ENCODE results near the gene BIRC2.
"Not testable (repeated sequence)": the region's sequence is repeated elsewhere in the genome, so short reads cannot be mapped to it uniquely, and the experiment has no call there.

Gene BIRC2

DNA sequence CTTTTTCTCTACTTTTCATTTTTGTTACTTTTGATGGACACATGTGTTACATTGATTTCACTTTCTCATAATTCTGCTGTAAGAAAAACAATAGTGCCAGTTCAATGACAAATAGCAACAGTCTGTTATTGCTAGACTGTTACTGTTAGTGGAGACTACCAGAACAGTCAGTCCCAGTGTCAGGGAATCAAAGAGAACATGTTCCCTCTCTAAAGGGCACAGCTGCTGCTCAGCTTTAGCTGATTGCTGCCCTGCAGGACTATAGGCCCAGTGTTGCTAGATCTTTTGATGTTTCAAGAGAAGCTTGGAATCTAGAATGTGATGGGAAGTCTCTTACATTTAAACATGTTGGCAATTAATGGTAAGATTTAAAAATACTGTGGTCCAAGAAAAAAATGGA lies 26.3 kb upstream of the BIRC2 start:
- no peak overlapping the region for H3K27ac ChIP-seq

DNA sequence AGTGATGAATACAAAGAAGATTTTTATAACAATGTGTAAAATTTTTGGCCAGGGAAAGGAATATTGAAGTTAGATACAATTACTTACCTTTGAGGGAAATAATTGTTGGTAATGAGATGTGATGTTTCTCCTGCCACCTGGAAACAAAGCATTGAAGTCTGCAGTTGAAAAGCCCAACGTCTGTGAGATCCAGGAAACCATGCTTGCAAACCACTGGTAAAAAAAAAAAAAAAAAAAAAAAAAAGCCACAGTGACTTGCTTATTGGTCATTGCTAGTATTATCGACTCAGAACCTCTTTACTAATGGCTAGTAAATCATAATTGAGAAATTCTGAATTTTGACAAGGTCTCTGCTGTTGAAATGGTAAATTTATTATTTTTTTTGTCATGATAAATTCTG lies 24.5 kb upstream of the BIRC2 start:
- no peak for DNase-seq (ENCODE audit: low read depth, low spot score)
- no peak overlapping the region for H3K27ac ChIP-seq

More for the DNA sequence above, 26.3 kb upstream of the BIRC2 start:
- no peak for DNase-seq (ENCODE audit: low read depth, low spot score)

DNA sequence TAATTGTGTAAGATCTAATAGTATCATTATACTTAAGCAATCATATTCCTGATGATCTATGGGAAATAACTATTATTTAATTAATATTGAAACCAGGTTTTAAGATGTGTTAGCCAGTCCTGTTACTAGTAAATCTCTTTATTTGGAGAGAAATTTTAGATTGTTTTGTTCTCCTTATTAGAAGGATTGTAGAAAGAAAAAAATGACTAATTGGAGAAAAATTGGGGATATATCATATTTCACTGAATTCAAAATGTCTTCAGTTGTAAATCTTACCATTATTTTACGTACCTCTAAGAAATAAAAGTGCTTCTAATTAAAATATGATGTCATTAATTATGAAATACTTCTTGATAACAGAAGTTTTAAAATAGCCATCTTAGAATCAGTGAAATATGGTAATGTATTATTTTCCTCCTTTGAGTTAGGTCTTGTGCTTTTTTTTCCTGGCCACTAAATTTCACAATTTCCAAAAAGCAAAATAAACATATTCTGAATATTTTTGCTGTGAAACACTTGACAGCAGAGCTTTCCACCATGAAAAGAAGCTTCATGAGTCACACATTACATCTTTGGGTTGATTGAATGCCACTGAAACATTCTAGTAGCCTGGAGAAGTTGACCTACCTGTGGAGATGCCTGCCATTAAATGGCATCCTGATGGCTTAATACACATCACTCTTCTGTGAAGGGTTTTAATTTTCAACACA lies 23.3 kb upstream of the BIRC2 start:
- peak overlapping the region; percentile 19 for H3K27ac ChIP-seq
- DNase-seq (ENCODE audit: low read depth, low spot score) = no peak

DNA sequence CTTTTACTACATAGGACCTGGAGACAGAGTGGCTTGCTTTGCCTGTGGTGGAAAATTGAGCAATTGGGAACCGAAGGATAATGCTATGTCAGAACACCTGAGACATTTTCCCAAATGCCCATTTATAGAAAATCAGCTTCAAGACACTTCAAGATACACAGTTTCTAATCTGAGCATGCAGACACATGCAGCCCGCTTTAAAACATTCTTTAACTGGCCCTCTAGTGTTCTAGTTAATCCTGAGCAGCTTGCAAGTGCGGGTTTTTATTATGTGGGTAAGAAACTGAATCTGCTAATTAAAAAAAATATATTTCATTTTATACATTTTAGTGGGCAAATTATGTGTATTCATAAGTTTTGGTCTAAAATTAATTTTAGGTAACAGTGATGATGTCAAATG lies 21.9 kb upstream of the BIRC2 start:
- DNase-seq (ENCODE audit: low read depth, low spot score) = no peak
- H3K27ac ChIP-seq = no peak overlapping the region

DNA sequence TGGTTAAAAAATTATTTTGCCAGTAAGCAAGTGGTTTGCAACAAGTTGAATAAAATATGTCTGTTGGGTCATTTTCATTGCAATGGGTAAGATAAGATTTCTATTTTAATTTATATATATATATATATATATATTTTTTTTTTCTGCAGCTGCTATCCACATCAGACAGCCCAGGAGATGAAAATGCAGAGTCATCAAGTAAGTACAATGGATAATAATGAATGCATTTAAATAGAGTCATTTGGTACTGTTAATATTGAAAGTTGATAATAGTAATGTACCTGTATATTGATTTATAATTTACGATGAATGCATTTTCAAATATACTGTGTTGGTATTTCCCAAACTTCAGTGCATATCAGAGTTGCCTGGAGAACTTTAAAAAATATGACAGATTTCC lies 18.3 kb upstream of the BIRC2 start:
- no peak overlapping the region for H3K27ac ChIP-seq
- DNase-seq (ENCODE audit: low read depth, low spot score) = no peak

DNA sequence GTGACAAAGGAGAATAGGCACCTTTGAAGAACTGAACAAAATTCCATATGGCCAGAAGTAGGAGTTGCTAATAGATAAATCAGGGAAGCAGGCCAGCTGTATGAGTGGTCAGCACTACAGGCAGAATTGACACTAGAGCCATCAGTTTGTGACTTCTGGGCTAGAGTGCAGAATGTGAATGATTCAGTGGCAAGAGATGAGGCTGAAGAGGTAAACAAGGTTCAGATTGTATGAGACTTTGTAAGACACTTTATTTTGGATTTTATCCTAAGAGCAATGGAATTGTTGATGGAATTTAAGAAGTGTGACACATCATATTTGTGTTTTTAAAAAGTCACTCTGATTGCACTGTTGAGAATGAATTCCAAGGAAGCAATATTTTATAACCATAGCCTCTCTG lies 16.8 kb upstream of the BIRC2 start:
- H3K27ac ChIP-seq = no peak overlapping the region

DNA sequence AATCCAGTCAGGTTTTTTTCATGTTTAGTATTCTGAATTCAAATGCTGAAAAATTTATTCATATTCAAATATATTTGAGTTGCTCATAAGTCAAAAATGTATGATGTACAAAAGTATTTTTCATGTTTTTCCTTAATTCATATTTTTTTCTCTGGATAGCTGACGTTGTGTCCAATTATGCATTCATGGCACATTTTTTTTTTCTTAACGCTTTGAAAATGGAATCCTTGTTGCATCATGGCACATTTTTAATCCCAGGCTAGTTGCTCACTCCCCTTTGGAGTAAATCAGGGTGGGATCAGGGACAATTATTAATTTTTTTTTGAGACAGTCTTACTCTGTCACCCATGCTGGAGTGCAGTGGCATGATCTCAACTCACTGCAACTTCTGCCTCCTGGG lies 15.7 kb upstream of the BIRC2 start:
- DNase-seq (ENCODE audit: low read depth, low spot score) = no peak
- no peak overlapping the region for H3K27ac ChIP-seq

More for the DNA sequence above, 16.8 kb upstream of the BIRC2 start:
- no peak for DNase-seq (ENCODE audit: low read depth, low spot score)

DNA sequence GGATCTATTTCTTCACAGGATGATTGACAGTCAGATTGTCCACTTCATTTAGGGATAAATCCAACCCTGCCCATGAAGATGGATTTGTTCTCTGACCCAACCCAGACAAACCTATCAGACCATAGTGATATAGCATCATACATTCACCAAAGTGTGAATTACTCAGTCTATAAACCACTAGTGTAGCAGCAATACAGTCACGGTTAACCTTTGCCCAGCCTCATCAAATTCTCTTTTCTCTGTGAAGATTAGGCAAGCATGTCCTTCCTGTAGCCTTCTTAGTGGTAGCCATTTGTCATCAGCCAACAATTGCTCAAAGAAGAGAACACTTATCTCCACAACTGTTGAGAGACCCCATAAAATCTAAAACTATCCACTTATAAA lies 14.4 kb upstream of the BIRC2 start:
- DNase-seq (ENCODE audit: low read depth, low spot score) = no peak
- no peak overlapping the region for H3K27ac ChIP-seq

DNA sequence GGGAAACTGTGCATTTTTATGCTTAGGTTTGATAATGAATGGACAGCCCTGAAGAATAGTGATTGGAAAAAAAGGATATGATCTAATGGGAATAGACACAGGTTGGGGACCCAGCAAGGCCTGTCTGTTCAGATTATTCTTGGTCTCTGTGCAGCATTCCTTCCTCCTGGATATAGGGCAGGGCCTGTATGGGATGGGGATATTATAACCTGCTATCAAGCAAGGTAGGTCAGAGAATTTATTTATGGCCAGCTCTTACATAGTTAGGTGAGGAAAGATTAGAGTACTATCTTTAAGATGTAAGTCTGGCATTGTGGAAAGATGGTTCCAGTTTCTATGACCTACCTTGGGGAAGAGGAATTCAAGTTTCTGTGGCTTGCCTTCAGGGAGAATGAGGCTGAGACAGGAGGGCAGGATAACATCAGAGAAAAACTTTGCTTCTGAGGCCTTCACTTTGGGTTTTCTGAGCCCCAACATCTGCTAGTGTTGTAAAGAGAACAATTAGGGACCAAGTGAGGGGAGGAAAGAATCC lies 8.5 kb upstream of the BIRC2 start:
- DNase-seq (ENCODE audit: low read depth, low spot score) = no peak
- no peak overlapping the region for H3K27ac ChIP-seq

DNA sequence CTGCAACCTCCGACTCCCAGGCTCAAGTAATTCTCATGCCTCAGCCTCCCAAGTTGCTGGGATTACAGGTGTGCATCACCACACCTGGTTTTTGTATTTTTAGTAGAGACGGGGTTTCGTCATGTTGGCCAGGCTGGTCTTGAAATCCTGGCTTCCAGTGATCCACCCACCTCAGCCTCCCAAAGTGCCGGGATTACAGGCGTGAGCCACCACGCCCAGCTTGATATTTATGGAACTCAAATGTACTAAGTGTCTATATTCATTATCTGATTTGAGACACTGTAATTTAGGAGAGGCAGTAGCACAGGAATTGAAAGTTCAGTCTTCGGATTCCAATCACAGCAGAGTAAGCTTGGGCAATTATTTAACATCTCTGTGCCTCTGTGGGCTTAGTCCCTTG lies 5.7 kb upstream of the BIRC2 start:
- DNase-seq (ENCODE audit: low read depth, low spot score); H3K27ac ChIP-seq: not testable (repeated sequence)

DNA sequence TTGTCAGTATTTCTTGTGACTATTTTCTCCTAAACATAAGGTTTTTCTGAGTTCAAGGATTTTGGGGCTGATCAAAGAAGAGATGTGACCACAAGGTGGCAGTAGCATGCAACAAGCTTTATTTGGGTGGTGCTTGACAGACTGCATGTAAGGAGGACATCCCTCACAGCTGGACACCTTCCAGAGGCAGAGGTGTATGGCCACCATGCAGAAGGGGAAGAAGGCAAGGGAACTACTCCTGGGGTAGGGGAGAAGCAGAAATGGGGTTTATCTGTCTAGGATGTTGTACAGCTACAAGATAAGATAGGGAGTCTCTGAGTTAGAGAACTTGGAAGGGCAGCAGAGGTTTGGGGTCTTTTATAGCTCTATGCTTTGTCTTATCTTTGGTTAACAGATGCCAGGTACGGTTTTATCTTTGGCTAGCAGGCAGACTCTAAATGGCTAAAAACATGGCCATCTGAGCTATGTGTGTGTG lies 5.1 kb upstream of the BIRC2 start:
- no peak overlapping the region for H3K27ac ChIP-seq
- peak; percentile 46 for DNase-seq (ENCODE audit: low read depth, low spot score)

DNA sequence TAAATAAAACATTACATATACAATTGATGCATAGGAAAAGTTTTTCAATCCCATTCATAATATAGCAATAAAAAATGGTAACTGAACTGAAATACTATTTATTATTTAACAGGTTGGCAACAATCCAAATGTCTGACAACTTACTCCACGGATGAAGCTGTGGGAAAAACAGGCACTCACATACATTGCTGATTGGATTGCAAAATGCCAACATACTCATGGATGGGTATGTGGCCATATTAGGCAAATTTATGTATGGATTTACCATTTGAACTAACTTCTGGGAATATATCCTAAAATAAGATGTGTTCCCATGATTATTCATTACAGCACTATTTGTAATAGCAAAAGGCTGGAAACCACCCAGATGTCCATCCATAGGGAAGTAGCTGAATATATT lies 3.2 kb upstream of the BIRC2 start:
- no peak overlapping the region for H3K27ac ChIP-seq
- no peak for DNase-seq (ENCODE audit: low read depth, low spot score)

DNA sequence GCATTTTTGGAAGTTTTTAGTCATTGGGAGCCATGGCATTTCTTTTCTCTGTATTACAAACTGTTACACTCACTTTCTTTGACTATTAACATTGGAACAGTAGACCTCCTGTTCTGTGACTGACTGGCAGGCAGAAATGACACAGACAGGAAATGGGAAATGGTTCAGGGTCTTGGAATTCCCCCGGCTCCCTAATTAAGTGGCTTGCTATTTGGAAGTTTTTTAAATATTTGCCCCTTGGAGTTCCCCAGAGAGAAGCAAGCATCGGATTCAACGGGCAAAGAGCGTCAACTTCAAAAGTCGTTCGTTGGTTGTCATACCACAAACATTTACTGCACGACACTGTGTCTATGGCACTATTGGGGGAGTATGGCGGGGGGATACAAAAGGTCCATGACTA lies 1.1 kb upstream of the BIRC2 start:
- DNase-seq (ENCODE audit: low read depth, low spot score) = no peak
- H3K27ac ChIP-seq = peak overlapping the region; percentile 92

DNA sequence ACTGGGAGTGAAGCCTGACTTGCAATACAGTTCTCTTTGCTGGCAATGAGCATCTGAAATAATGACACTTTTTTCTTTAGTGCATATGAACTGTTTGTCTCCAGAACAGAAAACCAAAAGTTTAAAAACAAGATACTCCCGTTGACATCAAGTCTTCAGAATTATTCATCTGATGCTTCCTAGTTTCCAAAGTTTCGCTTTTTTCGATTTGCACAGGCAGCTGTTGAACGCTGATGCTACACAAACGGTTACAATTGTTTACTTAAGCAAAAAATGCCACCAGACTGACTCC lies 612 bp upstream of the BIRC2 start:
- no peak for DNase-seq (ENCODE audit: low read depth, low spot score)
- H3K27ac ChIP-seq = peak overlapping the region; percentile 92

DNA sequence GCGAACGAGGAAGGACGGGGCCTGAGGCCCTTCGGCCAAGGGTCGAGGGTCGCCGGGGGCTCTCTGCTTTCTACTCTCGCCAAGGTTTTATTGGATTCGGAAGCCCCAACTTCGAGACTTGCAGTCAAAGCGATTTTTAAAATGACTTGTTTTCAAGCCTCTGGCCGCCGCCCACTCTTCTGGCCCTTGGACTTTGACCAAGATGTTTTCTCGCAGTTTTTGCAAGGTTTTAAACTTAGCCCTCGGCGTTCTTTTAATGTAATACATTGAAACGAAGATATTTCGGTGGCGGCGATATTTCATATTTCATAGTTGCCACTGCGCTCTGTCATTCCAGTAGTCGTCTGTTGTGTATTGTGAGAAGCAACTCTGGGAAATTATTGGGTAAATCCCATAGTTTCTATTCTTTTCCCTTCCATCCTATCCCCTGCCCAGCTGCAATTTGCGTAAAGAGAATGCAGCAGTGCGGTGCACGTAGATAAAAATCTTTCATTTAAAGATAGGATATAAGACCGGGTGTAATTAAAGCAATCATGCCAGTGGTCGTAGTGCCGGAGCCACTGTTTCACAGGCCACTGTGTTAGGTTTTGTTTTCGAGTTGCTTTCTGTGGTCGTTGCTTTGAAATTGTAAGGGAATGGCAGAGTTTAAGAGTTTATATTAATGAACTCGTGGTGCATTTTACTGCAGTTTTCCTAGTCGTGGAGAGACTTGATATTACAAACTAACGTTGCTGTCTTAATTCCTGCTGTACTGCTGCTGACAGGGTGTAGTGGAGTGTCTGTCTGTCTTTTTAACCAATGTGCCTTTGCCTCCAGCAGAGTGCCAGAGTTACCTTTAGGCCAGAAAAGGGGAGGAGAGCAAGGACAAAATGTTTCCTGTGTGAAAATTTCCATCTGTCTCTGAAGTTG lies 702 bp downstream of the BIRC2 start:
- DNase-seq (ENCODE audit: low read depth, low spot score) = no peak
- H3K27ac ChIP-seq = peak overlapping the region; percentile 92

DNA sequence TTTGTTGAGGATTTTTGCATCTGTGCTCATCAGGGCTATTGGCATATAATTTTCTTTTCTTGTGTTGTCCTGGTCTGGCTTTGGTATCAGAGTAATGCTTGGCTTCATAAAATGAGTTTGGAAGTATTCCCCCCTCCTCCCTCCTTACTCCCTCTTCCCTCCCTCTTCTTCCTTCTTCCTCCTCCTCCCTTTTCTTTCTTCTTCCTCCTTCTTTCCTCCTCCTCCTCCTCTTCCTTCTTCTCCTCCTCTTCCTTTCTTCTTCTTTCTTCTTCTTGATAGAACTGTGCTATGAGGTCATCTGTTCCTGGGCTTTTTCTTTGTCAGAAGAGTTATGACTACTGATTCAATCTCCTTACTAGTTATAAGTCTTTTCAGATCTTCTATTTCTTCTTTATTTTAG lies 10.1 kb downstream of the BIRC2 start:
- H3K27ac ChIP-seq = no peak overlapping the region
- DNase-seq (ENCODE audit: low read depth, low spot score) = no peak

DNA sequence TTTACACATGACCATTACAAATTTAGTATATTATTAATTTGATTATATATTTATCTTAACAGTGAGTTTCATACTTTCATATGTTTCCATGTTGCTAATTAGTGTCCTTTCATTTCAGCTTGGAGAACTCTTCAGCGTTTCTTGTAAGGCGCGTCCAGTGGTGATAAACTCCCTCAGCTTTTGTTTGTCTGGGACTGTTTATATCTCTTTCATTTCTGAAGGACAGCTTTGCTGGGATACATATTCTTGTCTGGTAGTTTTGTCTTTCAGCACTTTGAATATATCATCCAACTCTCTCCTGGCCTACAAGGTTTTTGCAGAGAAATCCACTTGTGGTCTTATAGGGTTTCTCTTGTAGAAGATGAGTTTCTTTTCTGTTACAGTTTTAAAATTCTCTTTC lies 12.4 kb downstream of the BIRC2 start:
- no peak overlapping the region for H3K27ac ChIP-seq
- no peak for DNase-seq (ENCODE audit: low read depth, low spot score)

DNA sequence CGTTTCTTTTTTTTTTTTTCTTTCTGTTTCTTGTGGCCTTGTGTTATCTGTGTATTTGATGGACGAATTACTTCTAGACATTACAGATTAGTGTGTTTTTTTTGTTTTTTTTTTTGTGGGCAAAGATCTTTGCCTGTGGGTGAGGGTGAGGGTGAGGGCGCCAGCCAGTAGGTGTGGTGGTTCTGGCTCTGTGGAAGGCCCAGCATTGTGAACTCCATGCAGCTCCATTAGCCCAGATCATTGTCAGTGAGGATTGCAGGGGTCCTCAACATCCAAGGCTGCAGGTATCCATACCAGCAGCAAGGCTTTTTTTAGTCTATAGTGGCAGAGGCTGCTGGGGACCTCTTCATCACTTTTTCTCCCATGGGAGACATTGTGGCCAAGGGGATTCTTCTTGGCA lies 13.7 kb downstream of the BIRC2 start:
- no peak for DNase-seq (ENCODE audit: low read depth, low spot score)
- H3K27ac ChIP-seq = no peak overlapping the region

DNA sequence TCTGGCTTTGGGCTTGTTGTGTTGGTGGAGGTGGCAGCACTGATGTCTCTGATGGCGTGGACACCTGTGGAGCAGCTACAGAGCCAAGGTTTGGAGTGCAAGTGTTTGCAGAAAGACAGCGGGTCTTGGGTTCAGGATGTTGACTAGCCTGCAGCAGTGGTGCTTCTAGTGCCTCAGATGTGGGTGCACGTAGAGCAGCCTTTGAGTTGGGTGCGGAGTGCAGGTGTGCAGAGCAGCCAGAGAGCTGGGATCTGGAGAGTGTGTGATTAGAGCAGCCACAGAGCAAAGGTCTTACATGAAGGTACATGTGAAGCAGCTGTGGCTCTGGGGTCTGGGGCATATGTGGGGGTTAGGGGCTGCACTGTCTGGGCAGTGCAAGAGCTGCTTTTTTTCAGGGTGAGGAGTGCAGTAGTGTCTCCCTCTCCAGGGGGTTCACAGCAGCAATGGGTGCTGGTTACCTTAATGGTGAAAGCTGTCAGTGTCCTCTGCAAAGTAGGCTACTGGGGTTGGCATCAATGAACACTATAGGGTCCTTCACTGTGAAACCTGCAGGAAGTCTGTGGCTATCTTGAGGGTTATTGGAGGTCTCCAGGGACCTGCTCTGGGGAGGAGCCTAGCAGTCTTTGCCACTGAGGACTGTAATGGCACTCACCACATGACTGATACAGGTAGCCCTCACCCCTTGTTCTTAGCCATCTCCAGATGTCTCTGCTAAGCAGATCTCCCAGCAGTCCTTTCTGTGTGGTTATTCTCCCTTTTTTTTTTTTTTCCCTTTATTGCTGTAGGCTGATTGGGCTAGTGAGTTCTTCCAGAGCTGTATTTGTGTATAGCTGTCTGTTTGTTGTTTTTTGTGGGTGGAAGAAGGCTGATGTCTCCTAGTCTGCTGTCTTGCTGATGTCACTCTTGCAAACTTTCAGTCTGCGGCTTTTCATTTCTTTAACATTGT lies 14.3 kb downstream of the BIRC2 start:
- DNase-seq (ENCODE audit: low read depth, low spot score) = no peak
- no peak overlapping the region for H3K27ac ChIP-seq

DNA sequence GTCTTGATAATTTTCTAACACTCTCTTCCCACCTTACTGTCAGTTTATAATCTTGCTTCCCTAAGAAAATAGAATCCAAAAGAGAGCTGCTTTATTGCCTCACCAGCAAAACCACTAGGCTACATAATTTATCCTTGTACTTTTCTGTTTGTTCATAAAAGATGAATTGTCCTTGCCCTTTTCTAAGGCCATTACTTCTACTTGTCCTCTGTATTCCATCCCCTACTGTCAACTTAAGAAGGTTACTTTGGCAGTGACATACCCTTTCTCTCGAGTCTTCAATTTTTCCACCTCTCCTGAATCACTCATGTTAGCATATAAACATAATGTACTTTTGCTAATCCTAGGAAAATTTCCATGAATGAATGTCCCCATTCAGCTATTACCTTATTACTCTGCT lies 18.0 kb downstream of the BIRC2 start:
- no peak for DNase-seq (ENCODE audit: low read depth, low spot score)

More for the DNA sequence above, 18.0 kb downstream of the BIRC2 start:
- H3K27ac ChIP-seq = no peak overlapping the region
